Esophagus muscularis mucosa (tissue), 4 donors: ENCODE measurements around the gene ARHGDIG. TPM values are rescaled to one million over a fixed set of nuclear protein-coding genes. Genes with fewer than 3 reads are reported as not detected.

Experiments
- DNase-seq: peaks from one replicate; pipeline ENCODE4 v3.0.0-alpha.2; 2017; ENCODE audit errors: extremely low spot score
- H3K27ac ChIP-seq, 4 donors: fragments of 200-600 bp; sonication (generic); replicated peaks in 1 of 4; 1 replicate in 3 of 4; 2 replicates in 1 of 4; pipeline ENCODE4 v1.5.1; 2016 to 2019; ENCODE audit warnings: mild to moderate bottlenecking in 1 of 4
- H3K27me3 ChIP-seq, 4 donors: fragments of 200-600 bp; sonication (generic); one replicate each; pipeline versions ENCODE4 v1.5.1 to v1.6.0; 2016 to 2019
- H3K36me3 ChIP-seq, 4 donors: fragments of 200-600 bp; sonication (generic); one replicate each; pipeline ENCODE4 v1.5.1; 2016 to 2019
- H3K4me1 ChIP-seq, 4 donors: fragments of 200-600 bp; sonication (generic); one replicate each; pipeline ENCODE4 v1.5.1; 2016 to 2019
- H3K4me3 ChIP-seq, 4 donors: fragments of 200-600 bp; sonication (generic); 1 replicate in 2 of 4; 2 replicates in 2 of 4; pipeline ENCODE4 v1.5.1; 2016 to 2019; ENCODE audit warnings: mild to moderate bottlenecking in 4 of 4, moderate library complexity in 1 of 4
- H3K9me3 ChIP-seq, 4 donors: fragments of 200-600 bp; sonication (generic); 1 replicate in 3 of 4; 2 replicates in 1 of 4; pipeline ENCODE4 v1.5.1; 2016 to 2019
- CTCF ChIP-seq, 3 experiments: fragments of 200-600 bp in 2 of 3; fragments of 450-650 bp in 1 of 3; sonication (generic) in 2 of 3; IDR thresholded peaks; one replicate each; pipeline ENCODE4 v1.5.1; 2017 to 2019; ENCODE audit warnings: antibody characterized with exemption in 3 of 3, mild to moderate bottlenecking in 2 of 3, moderate library complexity in 1 of 3
- EP300 ChIP-seq: sonication (generic); formaldehyde crosslinking; IDR thresholded peaks from one replicate; pipeline ENCODE4 v1.6.1; 2017; ENCODE audit warnings: antibody characterized with exemption
- POLR2A ChIP-seq: fragments of 450-650 bp; IDR thresholded peaks from one replicate; pipeline ENCODE4 v1.6.1; 2017; ENCODE audit warnings: antibody characterized with exemption, moderate library complexity, mild to moderate bottlenecking, low read depth
- POLR2AphosphoS5 ChIP-seq, 2 donors: sonication (generic); formaldehyde crosslinking; IDR thresholded peaks; one replicate each; pipeline ENCODE4 v1.6.1; 2017; ENCODE audit warnings: antibody characterized with exemption in 2 of 2
- WGBS: methylation state at CpG from one replicate; pipeline ENCODE4 v1.1.5; 2018; 5-methylcytosine and 5-hydroxymethylcytosine counted together
- intact Hi-C: fragments of 100-400 bp; cut with DNase I; formaldehyde crosslinking; loops from one replicate; pipeline ENCODE4 v1.15.1; 2023
- total RNA-seq, 4 donors: library from RNA; depleted of rRNA; stranded (reverse); fragments of >200 nt; gene quantifications; one replicate each; pipeline versions ENCODE4 v1.1.0 to v1.2.1, GENCODE V29; 2016

Gene ARHGDIG
- total RNA-seq, 4 donors from 2014 or later, result 0.80 to 4.8 (median 3.0) TPM

- DNase-seq, result no peak
- Histone ChIP-seq H3K27me3 (peaks cover 0 to 4% (median 0%) of the 10 kb centered on the region in 4 donors), H3K36me3 (peaks cover under 1 to 23% (median 15%) of the 10 kb centered on the region in 4 donors), H3K9me3 (no peaks in the 10 kb centered on the region), H3K4me3 (no peak overlapping the region), H3K27ac (no peak overlapping the region), H3K4me1 (peaks cover 0 to 9% (median 4%) of the 10 kb centered on the region in 4 donors)
- TF ChIP-seq EP300 (no peak), CTCF (IDR thresholded peaks at IDR 0.05) (no peak), POLR2A (no peak), POLR2AphosphoS5 (IDR thresholded peaks at IDR 0.05) (no peak)
- intact Hi-C loops, result no loop called here
- 80% methylated on average over 8 of the region's 24 CpGs for WGBS
These were observed 11.2 kb upstream of the ARHGDIG start for GRCh38 chr16:269061-269796.

- H3K4me1 ChIP-seq, result peaks cover 10 to 22% (median 17%) of the 10 kb centered on the region in 4 donors
- no peak overlapping the region for H3K4me3 ChIP-seq
- DNase-seq, result no peak
- no peak overlapping the region for H3K27ac ChIP-seq
- H3K27me3 ChIP-seq, result peaks cover 0 to 15% (median 0%) of the 10 kb centered on the region in 4 donors
- H3K36me3 ChIP-seq, result peaks cover 0 to 9% (median 3%) of the 10 kb centered on the region in 4 donors
- intact Hi-C loops, result no loop called here
- WGBS, result 85% methylated on average over 21 of the region's 34 CpGs
- TF ChIP-seq EP300 (no peak), POLR2A (no peak), CTCF (IDR thresholded peaks at IDR 0.05) (no peak), POLR2AphosphoS5 (IDR thresholded peaks at IDR 0.05) (no peak)
- H3K9me3 ChIP-seq, result no peaks in the 10 kb centered on the region
These were observed 9.8 kb upstream of the ARHGDIG start for GRCh38 chr16:270381-271255.

GRCh38 chr16:272633-273546, 7.5 kb upstream of the ARHGDIG start:
- H3K36me3 ChIP-seq, result peaks cover 0 to 7% (median 2%) of the 10 kb centered on the region in 4 donors
- DNase-seq, result no peak
- H3K4me1 ChIP-seq, result peaks cover 10 to 24% (median 18%) of the 10 kb centered on the region in 4 donors
- intact Hi-C loops, result no loop called here
- no peak overlapping the region for H3K27ac ChIP-seq
- TF ChIP-seq EP300 (no peak), POLR2AphosphoS5 (IDR thresholded peaks at IDR 0.05) (no peak), CTCF (IDR thresholded peaks at IDR 0.05) (no peak)
- peaks cover 0 to 19% (median 0%) of the 10 kb centered on the region in 4 donors for H3K27me3 ChIP-seq
- WGBS, result 85% methylated on average over 25 of the region's 36 CpGs
- H3K4me3 ChIP-seq, result no peak overlapping the region
- no peaks in the 10 kb centered on the region for H3K9me3 ChIP-seq

- DNase-seq, result no peak
- 78% methylated on average over 6 of the region's 30 CpGs for WGBS
These were observed 6.6 kb upstream of the ARHGDIG start for GRCh38 chr16:273547-274421.

More at GRCh38 chr16:273547-274421, 6.6 kb upstream of the ARHGDIG start:
- intact Hi-C loops, result no loop called here
- peaks cover 10 to 24% (median 18%) of the 10 kb centered on the region in 4 donors for H3K4me1 ChIP-seq
- peaks cover 0 to 19% (median 0%) of the 10 kb centered on the region in 4 donors for H3K27me3 ChIP-seq
- no peak overlapping the region for H3K4me3 ChIP-seq
- no peaks in the 10 kb centered on the region for H3K9me3 ChIP-seq
- no peak for TF ChIP-seq POLR2A
- TF ChIP-seq CTCF (IDR thresholded peaks at IDR 0.05), result no peak
- H3K36me3 ChIP-seq, result peaks cover 0 to 7% (median 2%) of the 10 kb centered on the region in 4 donors
- no peak overlapping the region for H3K27ac ChIP-seq
